HG03196 (cell line): ENCODE data around the gene CYP4F2.
"Not testable (repeated sequence)": the region's sequence is repeated elsewhere in the genome, so short reads cannot be mapped to it uniquely, and the experiment has no call there.

Experiments used
- ATAC-seq: cut with Tn5 transposase; IDR thresholded peaks from one replicate; pipeline ENCODE4 v1.9.1; 2021; ENCODE audit not compliant: unreplicated experiment

CYP4F2 gene

DNA sequence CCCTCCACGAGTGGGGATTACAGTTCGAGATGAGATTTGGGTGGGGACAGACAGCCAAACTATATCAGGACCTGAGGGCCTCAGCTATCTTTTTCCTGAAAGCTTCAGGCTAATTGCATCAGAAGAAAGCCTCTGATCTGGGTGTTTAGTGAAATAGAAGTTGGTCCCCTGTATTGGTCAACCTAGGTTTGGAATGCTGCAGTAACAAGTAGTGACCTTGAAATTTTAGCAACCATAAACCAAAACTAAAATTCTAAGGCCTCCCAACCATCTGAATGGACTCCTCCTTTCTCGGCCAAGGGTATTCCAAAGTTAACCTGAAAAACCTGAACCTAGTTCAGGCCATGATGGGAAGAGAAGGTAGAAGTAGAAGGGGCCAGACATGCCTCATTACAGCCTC, 47.5 kb downstream of the CYP4F2 start:
- ATAC-seq: no peak

DNA sequence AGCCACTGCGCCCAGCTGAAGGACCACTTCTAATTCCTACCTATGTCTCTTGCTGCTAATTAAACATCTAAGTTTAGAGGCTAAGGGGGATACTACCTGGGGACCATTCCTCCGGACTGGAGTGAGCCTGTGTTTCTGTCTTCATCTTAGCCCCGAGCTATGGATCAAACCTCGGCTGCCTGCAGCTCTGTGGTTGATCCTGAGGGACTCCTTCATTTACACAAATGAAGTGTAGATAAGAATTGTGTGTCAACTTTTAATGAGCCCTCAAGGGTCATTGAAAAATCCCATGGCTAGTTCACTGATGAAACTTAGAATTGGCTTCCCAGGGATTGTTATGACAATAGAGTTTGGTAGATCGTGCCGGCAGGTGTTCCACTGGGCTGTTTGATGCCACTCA, 51.0 kb downstream of the CYP4F2 start:
- ATAC-seq: no peak

DNA sequence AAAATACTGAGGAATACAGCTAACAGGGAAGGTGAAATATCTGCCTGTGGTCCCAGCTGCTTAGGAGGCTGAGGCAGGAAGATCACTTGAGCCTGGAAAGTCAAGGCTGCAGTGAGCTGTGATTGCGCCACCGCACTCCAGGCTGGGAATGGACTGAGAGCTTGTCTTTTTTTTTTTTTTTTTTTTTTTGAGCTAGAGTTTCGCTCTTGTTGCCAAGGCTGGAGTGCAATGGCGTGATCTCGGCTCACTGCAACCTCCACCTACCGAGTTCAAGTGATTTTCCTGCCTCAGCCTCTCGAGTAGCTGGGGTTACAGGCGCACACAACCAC, 54.0 kb downstream of the CYP4F2 start:
- not testable (repeated sequence) for ATAC-seq

DNA sequence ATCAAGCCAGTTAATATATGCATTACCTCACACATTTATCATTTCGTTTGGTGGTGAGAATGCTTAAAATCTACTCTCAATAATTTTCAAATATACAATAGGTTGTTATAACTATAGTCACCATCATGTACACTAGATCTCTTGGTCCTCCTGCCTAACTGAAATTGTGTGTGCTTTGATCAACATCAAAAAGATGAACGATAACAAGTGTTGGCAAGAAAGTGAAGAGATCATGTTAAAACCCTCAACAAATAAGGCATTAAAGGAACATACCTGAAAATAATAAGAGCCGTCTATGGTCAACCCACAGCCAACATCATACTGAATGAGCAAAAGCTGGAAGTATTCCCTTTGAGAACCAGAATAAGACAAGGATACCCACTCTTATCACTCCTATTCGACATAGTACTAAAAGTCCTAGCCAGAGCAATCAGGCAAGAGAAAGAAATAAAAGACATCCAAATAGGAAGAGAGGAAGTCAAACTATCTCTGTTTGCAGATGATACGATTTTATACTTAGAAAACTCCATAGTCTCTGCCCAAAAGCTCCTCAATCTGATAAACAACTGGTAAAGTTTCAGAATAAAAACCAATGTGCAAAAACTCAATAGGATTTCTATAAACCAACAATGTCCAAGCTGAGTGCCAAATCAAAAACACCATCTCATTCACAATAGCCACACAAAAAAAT, 54.5 kb downstream of the CYP4F2 start:
- no peak for ATAC-seq

DNA sequence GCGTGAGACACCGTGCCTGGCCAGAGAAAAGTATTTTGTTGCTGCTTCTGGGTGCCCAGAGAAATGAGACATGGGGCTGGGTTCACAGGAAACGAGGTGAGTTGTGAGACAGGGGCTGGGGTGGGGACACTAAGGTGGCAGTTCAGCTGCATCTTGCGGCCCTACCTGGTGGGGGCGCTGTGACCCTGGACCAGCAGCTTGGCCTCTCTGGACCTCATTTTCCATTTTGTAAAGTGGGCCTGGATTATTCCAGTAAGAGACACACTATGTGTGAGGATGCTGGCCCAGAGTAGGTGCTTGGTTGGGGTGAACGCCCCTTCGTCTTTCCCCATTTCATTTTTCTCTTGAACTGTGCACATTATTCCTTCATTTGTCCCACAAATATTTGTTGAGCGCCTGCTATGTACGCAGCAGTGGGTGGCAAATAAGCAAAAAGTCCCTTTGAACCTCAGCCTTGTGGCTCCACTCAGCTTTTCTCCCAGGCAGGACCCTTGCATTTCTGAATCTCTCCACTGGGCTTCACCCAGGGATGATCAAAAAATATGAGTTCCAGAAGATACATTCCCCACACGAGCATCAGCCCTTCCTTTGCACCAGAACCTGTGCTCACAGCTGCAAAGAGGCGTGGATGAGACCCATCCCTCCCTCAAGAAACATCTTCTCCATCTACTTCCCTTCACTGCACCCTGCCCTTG, 55.9 kb downstream of the CYP4F2 start:
- ATAC-seq: no peak

DNA sequence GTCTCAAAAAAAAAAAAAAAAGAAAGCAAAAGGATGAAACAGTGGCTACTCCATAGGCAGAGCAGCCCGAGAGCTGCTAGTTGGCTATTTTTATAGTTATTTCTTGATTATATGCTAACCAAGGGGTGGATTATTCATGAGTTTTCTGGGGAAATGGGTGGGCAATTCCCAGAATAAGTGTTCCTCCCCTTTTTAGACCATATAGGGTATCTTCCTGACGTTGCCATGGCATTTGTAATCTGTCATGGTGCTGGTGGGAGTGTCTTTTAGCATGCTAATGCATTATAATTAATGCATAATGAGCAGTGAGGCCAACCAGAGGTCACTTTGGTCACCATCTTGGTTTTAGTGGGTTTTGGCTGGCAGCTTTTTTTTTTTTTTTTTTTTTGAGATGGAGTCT, 57.0 kb downstream of the CYP4F2 start:
- no peak for ATAC-seq

DNA sequence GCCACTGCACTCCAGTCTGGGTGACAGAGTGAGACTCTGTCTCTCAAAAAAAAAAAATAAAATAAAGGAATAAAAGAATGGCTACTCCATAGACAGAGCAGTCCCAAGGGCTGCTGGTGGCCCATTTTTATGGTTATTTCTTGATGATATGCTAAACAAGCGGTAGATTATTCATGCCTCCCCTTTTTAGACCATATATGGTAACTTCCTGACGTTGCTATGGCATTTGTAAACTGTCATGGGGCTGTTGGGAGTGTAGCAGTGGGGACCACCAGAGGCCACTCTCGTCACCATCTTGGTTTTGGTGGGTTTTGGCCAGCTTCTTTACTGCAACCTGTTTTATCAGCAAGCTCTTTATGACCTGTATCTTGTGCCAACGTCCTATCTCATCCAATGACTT, 58.0 kb downstream of the CYP4F2 start:
- ATAC-seq: not testable (repeated sequence)

DNA sequence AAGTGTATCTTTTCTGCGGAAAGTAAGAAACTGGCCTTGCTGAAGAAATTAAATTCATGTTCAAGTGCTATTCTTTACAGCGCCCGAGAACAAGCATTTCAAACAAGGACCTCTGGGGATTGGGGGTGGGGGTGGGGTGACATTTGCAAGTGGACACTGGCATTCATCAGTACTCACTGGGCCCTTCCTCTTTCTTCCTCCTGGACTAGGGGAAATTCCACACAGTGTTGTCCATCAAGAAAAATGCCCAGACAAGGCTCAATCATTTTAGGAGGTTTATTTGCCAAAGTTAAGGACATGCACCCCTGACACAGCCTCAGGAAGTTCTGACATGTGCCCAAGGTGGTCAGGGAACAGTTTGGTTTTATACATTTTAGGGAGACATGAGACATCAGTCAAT, 59.5 kb downstream of the CYP4F2 start:
- no peak for ATAC-seq

DNA sequence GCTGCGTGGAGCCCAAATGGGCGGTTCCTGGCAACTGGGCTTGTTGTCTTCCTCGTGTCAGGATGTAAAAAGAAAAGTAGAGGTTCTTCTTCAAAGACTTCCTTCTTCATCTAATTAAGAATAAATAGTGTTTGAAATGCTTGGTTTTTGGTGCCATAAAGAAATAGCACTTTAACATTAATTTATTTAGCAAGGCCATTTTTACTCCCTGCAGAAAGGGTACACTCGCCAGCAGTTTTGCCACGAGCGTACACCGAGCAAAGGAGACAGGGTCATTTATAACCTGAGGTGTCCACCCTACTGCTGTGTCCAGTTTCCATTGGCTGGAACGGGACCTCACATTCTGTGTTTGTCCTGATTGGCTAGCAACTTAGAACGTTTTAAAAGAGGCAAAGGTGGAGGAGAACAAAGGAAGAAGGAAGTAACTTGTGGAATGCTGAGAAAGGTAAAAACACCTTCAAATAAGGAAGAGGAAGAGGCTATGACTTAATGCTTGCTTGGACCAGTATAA, 60.6 kb downstream of the CYP4F2 start:
- ATAC-seq: no peak

DNA sequence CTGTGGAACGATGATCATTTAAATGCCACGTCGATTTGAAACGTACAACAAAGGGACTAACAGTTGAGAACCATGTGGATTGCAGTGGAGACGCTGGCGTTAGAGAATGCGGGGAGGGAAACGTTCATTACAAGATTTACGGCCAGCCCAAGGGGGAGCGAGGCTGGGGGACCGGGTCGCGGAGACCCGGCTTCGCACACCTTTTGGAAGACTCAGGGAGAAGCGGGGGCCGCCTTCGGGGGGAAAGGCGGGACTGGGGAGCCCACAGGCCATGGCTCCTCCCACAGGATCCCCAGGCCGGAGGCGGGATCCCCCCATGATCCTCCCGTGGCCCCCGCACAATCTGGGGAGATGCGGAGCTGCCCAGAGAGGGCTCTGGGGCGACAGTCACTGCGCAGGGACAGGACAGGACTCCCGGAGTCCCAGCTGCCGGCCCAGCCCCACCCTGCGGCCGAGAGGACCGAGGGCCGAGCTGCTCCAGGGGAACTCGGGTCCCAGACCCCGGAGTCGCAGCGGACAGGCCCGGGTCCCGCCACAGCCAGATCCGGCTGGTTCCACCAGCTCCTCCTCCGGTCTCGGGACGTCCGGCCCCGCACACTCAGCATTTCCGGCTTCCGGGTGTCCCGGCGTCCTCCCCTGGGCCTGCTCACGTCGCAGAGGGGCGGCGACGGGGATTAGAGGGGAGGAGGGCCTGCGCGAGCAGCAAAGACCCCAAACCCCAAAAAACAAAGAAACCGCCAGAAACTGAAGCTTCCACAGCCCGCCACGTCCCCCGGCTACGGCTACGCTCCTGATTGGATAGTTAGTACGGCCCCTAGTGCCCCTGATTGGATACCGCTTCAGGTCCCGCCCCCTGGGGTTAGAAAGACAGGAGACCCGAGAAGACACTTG, 61.3 kb downstream of the CYP4F2 start:
- ATAC-seq: peak; percentile 93

DNA sequence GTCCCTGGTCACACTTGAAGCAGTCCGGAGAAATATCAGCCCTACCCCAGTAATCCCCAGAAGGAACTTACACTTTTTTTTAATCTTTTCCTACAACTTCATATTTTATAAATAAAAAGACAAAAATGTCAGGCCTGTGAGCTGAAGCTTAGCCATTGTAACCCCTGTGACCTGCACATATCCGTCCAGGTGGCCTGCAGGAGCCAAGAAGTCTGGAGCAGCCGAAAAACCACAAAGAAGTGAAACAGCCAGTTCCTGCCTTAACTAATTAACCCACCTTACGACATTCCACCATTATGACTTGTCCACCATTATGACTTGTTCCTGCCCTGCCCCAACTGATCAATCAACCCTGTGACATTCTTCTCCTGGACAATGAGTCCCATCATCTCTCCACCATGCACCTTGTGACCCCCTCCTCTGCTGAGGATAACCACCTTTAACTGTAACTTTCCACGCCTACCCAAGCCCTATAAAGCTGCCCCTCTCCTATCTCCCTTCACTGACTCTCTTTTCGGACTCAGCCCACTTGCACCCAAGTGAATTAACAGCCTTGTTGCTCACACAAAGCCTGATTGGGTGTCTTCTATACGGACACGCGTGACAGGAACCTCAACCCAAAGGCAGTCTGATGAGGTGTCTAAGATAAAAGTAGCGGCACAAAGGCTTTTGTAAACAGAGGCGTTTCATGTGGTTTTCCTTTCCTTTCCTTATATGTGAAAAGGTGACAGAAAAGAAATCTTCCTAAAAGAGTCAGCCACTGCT, 62.1 kb downstream of the CYP4F2 start:
- ATAC-seq: not testable (repeated sequence)

DNA sequence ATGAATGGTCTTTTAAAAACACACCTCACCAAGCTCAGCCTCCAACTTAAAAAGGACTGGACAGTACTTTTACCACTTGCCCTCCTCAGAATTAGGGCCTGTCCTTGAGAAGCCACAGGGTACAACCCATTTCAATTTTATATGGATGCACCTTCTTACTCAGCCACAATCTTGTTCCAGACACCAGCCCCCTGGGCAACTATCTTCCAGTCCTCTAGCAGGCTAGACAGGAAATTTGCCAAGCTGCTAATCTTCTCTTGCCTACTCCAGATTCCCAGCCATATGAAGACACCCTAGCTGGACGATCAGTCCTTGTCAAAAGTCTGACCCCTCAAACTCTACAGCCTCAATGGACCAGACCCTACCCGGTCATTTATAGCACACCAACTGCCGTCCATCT, 63.6 kb downstream of the CYP4F2 start:
- not testable (repeated sequence) for ATAC-seq

DNA sequence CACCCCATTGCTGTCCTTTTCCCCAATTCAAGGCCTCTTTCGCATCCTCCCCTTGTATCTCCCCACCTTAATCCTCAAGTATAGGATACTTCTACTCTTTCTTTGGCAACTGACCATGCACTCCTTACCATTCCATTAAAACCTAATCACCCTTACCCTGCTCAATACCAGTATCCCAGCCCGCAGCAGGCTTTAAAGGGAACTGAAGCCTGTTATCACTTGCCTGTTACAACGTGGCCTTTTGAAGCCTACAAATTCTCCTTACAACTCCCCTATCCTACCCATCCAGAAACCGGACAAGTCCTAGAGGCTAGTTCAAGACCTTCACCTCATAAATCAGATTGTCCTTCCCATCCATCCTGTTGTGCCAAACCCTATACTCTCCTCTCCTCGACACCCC, 66.2 kb downstream of the CYP4F2 start:
- ATAC-seq: no peak

DNA sequence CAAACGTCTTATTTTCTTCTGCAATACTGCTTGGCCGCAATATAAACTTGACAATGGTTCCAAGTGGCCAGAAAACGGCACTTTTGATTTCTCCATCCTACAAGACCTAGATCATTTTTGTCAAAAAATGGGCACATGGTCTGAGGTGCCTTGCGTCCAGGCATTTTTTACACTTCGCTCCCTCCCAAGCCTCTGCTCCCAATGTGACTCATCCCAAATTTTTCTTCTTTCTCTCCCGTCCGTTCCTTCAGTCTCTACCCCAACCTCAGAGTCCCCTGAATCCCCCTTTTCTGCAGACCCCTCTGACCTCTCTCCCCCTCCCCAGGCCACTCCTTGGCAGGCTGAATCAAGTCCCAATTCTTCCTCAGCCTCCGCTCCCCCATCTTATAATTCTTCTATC, 68.1 kb downstream of the CYP4F2 start:
- ATAC-seq: no peak

DNA sequence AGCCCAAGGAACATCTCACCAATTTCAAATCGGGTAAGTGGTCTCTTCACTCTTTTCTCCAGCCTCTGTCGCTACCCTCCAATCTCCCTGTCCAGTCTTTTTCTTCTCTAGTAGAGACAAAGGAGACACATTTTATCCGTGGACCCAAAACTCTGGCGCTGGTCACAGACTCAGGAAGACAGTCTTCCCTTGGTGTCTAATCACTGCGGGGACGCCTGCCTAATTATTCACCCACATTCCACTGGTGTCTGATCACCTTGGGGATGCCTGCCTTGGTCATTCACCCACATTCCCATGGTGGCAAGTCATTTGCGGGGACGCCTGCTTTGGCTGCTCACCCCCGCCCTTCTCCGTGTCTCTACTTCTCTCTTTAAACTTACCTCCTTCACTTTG, 68.6 kb downstream of the CYP4F2 start:
- ATAC-seq: no peak

DNA sequence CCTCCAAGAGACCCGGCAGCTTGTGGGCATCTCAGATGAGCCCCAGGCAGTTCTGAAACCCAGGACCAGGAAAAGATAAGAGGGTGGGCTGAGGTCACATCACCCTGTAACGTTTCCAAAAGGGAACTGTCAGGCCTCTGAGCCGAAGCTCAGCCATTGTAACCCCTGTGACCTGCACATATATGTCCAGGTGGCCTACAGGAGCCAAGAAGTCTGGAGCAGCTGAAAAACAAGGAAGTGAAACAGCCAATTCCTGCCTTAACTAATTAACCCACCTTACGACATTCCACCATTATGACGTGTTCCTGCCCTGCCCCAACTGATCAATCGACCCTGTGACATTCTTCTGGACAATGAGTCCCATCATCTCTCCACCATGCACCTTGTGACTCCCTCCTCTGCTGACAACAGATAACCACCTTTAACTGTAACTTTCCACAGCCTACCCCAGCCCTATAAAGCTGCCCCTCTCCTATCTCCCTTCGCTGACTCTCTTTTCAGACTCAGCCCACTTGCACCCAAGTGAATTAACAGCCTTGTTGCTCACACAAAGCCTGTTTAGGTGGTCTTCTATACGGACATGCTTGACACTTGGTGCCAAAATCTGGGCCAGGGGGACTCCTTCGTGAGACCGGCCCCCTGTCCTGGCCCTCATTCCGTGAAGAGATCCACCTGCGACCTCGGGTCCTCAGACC, 69.1 kb downstream of the CYP4F2 start:
- not testable (repeated sequence) for ATAC-seq

DNA sequence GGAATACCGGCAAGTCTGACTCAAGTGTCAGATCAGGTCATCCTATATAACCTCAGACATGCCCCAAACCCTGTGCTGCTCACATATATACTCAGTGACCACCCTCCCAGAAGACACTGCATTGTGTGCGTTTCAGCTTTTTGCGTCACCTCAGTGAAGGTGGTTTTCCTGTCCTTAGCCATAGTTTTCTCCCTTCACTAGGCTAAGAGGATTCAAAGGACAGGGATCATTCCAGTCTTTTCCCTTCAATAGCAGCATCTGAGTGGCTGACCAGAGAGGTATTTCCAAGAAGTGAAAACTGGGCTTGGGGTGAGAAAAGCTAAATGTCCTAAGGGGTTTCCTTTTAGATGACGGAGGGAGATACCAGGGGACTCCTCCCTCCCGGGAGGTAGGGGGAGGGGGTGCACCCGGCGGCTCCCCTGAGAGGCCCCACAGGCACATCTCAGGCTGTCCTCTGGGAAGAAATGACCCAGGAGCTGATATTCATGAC, 69.7 kb downstream of the CYP4F2 start:
- ATAC-seq: no peak
